ENCODE results near the gene GFOD2.

Gene GFOD2

GRCh38 chr16:67637625-67638024, 81.5 kb downstream of the GFOD2 start:
- DNase-seq (ENCODE audit: low spot score): no peak

- DNase-seq (ENCODE audit: low spot score): no peak
Observed at GRCh38 chr16:67636713-67637112, 82.4 kb downstream of the GFOD2 start.

GRCh38 chr16:67632415-67633172, 86.5 kb downstream of the GFOD2 start:
- DNase-seq (ENCODE audit: low spot score): no peak

- DNase-seq (ENCODE audit: low spot score): no peak
Observed at GRCh38 chr16:67628216-67628615, 90.9 kb downstream of the GFOD2 start.

Data from germinal center (tissue), 1 donor.